IPS-18c (cell line): ENCODE data around the gene CSRNP2.
A peak's percentile ranks its signal among the peaks of the same experiment; 100 is the strongest.
"Not testable (repeated sequence)": the region's sequence is repeated elsewhere in the genome, so short reads cannot be mapped to it uniquely, and the experiment has no call there.

Source experiments
- H3K4me3 ChIP-seq: 2 replicates; pipeline ENCODE4 v1.7.0; 2013; ENCODE audit warnings: low read depth, mild to moderate bottlenecking, low read length, moderate library complexity; ENCODE audit not compliant: insufficient read depth
- H3K9me3 ChIP-seq: one replicate; pipeline ENCODE4 v1.6.1; 2013; ENCODE audit warnings: mild to moderate bottlenecking, low read length, moderate library complexity; ENCODE audit not compliant: control insufficient read depth, insufficient read depth

CSRNP2 gene

GRCh38 chr12:51082561-51083125 is 753 bp downstream of the CSRNP2 start:
- H3K9me3 ChIP-seq, result no peaks in the 10 kb centered on the region
- H3K4me3 ChIP-seq, result peak overlapping the region; percentile 99

GRCh38 chr12:51081421-51081820 is 2.0 kb downstream of the CSRNP2 start:
- H3K4me3 ChIP-seq, result no peak overlapping the region
- no peaks in the 10 kb centered on the region for H3K9me3 ChIP-seq

- Histone ChIP-seq H3K9me3 (no peaks in the 10 kb centered on the region), H3K4me3 (no peak overlapping the region)
Observed at GRCh38 chr12:51080136-51080535, 3.3 kb downstream of the CSRNP2 start.

GRCh38 chr12:51078866-51079265 is 4.5 kb downstream of the CSRNP2 start:
- not testable (repeated sequence) for H3K9me3 ChIP-seq, H3K4me3 ChIP-seq

- H3K4me3 ChIP-seq, H3K9me3 ChIP-seq: not testable (repeated sequence)
Observed at GRCh38 chr12:51078346-51078745, 5.0 kb downstream of the CSRNP2 start.

GRCh38 chr12:51077930-51078329 is 5.5 kb downstream of the CSRNP2 start:
- H3K4me3 ChIP-seq, result no peak overlapping the region
- H3K9me3 ChIP-seq, result no peaks in the 10 kb centered on the region

GRCh38 chr12:51076236-51076930 is 7.0 kb downstream of the CSRNP2 start:
- no peak overlapping the region for H3K4me3 ChIP-seq

GRCh38 chr12:51075390-51075789 is 8.0 kb downstream of the CSRNP2 start:
- H3K9me3 ChIP-seq, result no peaks in the 10 kb centered on the region
- H3K4me3 ChIP-seq, result no peak overlapping the region

More at GRCh38 chr12:51076236-51076930, 7.0 kb downstream of the CSRNP2 start:
- no peaks in the 10 kb centered on the region for H3K9me3 ChIP-seq

GRCh38 chr12:51071663-51072062 is 11.7 kb downstream of the CSRNP2 start:
- no peak overlapping the region for H3K4me3 ChIP-seq
- no peaks in the 10 kb centered on the region for H3K9me3 ChIP-seq

- Histone ChIP-seq H3K4me3 (no peak overlapping the region), H3K9me3 (no peaks in the 10 kb centered on the region)
Observed at GRCh38 chr12:51070004-51070403, 13.4 kb downstream of the CSRNP2 start.

GRCh38 chr12:51067771-51068170 is 15.6 kb downstream of the CSRNP2 start:
- H3K4me3 ChIP-seq, result no peak overlapping the region
- no peaks in the 10 kb centered on the region for H3K9me3 ChIP-seq

GRCh38 chr12:51067229-51067628 is 16.2 kb downstream of the CSRNP2 start:
- H3K9me3 ChIP-seq, result no peaks in the 10 kb centered on the region
- H3K4me3 ChIP-seq, result no peak overlapping the region

GRCh38 chr12:51065530-51065929 is 17.9 kb downstream of the CSRNP2 start:
- H3K4me3 ChIP-seq, result no peak overlapping the region
- H3K9me3 ChIP-seq, result no peaks in the 10 kb centered on the region

GRCh38 chr12:51062631-51063397 is 20.6 kb downstream of the CSRNP2 start:
- Histone ChIP-seq H3K9me3 (no peaks in the 10 kb centered on the region), H3K4me3 (no peak overlapping the region)

- no peak overlapping the region for H3K4me3 ChIP-seq
- no peaks in the 10 kb centered on the region for H3K9me3 ChIP-seq
Observed at GRCh38 chr12:51059086-51059485, 24.3 kb downstream of the CSRNP2 start.

GRCh38 chr12:51056242-51056641 is 27.2 kb downstream of the CSRNP2 start:
- H3K4me3 ChIP-seq, result no peak overlapping the region

GRCh38 chr12:51055060-51055459 is 28.3 kb downstream of the CSRNP2 start:
- Histone ChIP-seq H3K4me3 (no peak overlapping the region), H3K9me3 (no peaks in the 10 kb centered on the region)

More at GRCh38 chr12:51056242-51056641, 27.2 kb downstream of the CSRNP2 start:
- H3K9me3 ChIP-seq, result no peaks in the 10 kb centered on the region

GRCh38 chr12:51051787-51052186 is 31.6 kb downstream of the CSRNP2 start:
- H3K4me3 ChIP-seq, result no peak overlapping the region
- no peaks in the 10 kb centered on the region for H3K9me3 ChIP-seq
